Measurements from ENCODE around the gene TMEM108. TPM values are rescaled to one million over a fixed set of nuclear protein-coding genes. Genes with fewer than 3 reads are reported as not detected.

TMEM108 gene
- total RNA-seq, 1 donor from 2014 or later: 16.7 TPM

DNA sequence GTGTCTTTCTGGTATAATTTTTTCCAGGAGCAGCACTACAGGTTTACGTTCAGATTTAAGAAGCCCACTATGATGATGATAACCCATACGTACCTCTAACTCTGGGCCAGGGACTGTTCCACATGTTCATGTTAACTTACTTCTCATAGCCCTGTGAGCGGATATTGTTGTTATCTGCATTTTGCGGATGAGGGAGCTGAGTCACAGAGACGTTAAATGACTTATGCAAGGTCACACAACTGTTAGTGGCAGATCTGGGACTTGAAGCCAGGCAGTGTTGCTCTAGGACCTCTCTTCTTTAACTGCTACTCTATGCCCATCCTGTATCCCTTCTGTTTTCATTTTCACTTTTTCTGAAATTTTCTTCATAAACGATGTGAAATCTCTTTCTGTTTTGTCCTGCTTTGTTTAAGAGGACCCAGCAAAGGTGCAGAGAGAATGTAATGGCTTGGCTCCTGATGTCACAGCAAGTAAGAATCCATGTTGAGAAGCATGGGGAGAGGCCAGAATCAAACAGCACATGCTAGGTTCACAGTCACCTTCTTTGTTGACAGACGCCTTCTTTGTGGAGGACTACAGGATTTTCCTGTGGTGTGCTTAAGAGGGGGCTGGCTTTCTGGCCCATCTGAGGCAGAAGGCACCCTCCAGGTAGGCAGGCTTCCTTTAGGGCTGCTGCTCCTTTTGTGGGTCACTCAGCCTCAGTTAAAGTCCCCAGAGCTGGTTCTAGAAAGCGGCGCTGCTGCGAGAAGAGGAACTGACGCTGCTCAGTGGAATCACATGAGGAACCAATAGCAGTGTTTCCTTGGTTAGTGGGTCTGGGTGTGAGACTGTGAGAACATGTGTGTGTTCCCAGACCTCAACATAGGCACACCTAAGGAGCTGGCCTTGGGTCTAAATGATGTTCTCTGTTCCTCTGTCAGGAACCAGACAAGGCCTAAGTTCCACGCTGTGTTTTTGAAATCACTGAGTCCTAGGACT, 121.6 kb downstream of the TMEM108 start:
- no peak for DNase-seq (ENCODE audit: low read depth)

DNA sequence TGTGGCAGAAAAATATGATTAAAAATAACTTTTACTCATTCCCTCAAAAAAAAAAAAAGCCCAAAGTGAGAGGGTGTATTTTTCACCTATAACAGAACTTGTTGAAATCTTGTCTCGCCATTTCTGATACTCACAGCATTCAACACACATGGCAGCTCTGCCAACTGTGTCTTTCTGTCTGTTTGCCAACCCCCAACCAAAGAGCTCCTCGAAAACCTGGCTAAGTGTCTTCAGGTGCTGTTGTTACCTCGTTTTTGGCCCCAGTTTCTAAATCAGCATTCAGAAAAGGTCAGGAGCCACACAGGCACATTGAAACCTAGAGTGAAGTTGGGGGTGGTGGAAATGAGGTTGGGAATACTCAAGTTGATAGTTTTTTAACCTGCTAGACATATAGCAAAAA, 123.5 kb downstream of the TMEM108 start:
- no peak for DNase-seq (ENCODE audit: low read depth)

DNA sequence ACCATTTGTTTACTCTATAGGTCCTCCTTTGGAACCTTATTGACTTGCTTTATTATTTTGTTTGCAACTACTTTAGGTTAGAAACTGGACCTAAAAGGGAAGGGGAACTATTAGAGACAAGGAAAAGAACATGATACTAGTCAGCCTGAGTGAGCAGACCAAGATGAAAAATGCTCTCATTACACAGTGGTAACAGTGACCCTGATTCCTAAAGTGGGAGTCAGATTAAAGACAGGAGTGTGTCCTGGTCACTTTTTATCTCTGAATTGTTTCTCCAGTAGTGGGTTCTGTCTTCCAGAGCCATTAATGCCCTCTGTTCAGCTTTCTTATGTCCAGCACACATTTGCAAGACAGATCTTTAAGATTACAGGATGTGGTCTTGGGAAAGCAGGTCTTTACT, 124.1 kb downstream of the TMEM108 start:
- DNase-seq (ENCODE audit: low read depth): no peak

DNA sequence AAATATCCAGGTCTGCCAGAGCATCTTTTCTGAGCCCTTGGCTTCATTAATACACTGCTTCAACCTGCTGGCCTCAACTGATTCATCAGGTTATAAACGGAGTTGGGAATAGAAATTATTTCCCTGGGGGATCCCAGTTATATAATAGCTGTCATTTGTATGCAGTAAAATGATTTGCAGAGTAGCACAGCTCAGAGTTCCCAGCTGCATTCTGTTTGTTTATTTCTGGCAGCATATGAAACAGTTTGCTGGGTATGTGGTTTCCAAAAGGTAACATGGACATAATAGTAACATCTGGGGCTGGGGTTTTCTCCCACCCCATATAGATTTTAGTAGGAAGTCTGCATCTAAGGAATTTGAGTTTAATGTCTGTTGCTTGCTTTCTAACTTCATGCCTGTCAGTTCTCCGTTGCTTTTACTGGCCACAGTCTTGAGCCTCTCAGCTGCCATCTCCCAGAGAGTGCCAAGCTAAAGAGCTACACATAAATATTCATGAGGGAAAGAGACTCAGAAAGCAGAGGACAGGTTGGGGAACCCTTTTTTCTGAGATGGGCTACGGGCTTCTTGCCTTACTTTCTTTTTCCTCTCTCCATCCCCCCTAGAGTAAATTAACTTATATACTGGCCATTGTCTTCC, 124.6 kb downstream of the TMEM108 start:
- DNase-seq (ENCODE audit: low read depth): peak; percentile 7

DNA sequence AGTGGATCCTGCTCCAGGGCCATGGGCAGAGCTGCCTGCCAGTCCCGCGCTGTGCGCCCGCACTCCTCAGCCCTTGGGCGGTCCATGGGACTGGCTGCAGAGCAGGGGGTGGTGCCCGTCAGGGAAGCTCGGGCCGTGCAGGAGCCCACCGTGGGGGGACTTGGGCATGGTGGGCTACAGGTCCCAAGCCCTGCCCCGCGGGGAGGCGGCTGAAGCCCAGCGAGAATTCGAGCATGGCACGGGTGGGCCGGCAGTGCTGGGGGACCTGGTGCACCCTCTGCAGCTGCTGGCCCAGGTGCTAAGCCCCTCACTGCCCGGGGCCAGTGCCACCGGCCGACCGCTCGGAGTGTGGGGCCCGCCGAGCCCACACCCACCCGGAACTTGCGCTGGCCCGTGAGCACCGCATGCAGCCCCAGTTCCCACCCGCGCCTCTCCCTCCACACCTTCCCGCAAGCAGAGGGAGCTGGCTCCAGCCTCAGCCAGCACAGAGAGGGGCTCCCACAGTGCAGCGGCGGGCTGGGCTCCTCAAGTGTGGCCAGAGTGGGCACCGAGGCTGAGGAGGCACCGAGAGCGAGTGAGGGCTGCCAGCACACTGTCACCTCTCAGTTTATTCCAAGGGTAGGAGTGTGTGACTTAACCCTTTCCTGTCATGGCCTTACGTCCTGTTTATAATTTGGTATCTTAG, 129.3 kb downstream of the TMEM108 start:
- DNase-seq (ENCODE audit: low read depth): no peak

DNA sequence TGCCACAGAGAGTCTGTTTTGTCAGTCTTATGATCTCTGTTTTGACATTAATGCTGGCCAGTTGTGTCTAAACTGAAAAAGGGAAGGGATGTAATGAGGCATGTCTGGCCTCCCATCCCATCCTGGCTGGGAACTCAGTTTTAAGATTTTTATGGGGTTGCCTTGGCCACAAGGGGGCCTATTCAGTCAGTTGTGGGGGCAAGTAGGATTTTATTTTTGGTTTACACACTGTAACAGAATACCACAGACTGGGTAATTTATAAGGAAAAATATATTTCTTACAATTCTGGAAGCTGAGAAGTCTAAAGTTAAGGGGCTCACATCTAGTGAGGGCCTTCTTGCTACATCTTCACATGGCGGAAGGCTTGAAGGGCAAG, 129.8 kb downstream of the TMEM108 start:
- DNase-seq (ENCODE audit: low read depth): no peak

DNA sequence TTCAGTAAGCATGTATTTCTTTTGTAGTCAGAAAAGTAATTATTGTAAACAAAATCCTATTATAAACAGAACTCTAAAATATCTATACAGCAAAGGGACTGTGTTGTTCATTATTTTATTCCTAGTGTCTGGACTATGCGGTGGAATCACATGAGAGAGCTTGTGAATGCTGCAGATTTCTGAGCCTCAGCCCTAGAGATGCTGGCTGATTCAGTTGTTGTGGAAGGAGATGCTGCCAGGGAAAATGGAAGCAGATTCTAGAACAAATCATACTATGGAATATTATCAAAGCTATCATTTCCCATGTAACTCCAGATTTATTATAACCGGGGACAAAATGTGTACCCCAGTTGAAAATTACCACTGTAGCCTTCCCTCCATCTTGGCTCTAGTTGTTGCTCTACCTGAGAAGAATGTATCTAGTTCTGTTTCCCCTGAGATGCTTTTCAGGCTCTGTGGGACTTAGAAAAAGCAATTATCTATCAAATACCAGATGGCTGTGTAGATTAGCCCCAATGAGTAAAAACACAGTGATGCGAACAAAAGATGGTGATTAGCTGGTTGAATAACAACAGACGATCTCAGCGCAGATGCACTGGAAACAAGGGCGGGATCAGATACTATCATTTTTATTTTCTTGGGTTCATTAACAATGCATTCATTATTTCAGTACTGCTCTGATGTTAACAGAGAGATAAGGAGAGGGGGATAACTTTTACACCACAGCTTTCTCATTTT, 131.3 kb downstream of the TMEM108 start:
- DNase-seq (ENCODE audit: low read depth): no peak

DNA sequence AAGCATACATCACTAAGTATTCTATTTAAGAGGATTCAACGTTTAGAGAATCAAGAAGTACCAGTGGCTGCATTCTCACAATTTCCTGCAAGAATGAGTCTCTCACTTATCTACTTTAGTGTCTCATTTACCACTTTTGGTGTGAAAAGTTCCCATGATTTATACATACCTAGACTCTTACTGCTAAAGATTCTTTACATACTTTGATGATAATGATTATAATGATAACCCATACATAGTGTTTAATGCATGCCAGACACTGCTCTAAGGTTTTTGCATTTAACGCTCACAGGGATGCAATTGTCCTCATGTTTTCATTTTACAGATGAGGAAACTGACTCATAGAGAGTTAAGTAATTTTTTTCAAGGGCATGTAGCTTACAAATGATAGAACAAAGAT, 133.6 kb downstream of the TMEM108 start:
- DNase-seq (ENCODE audit: low read depth): no peak

DNA sequence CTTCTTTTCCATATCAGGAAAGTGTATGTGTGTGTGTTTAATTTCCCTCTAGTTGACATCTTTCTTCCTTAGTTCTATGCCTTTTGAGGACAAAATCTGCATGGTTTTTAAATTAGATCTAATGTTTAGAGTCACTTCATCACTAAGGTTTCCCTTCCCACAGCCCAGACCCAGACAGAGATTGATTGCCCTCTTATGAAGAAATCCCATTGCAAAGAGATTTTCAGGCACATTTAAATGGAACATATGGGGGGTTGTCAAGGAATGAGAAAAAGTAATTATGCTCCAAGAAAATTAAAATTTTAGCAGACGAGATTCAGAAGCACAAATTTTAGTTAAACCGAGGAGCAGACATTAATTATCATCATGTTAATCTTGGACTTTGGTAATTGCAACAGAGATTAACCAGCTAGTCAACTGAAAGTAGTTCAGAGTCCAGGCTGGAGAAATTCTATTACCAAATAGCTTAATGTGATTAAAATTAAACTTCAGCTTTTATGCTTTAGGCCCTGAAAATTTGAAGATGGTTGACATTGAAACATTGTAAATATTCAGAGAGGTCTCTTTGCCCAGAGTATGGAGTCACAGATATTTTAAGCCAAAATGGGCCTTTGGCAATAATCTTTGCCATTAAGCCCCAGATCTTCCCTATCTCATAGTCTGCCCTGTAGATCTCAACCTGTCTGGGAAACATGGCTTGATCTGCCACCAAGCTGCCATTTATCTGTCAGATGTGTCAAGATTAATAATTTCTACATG, 143.4 kb downstream of the TMEM108 start:
- no peak for DNase-seq (ENCODE audit: low read depth)

DNA sequence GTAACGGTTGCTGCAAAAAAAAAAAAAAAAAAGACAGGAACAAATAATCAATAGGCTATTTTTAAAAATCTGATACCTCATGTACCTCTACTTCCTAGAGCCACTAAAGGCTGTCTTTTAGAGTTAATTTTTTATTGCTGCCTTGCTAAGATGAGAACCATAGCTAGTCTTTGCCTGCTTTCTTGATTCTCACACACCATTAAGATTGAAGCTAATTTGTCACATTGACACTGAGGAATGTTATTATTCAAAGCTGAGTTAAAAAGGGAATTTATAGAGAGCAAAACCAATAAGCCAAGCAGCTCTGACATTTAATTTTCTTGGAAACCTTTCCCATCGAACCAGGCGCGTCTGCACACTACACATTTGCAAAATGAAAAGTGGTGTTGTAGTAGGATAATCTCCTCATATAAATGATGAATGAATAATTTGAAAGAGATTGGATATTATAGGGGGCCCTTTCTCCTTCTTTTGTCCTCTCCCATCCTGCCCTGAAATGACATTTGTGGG, 149.7 kb downstream of the TMEM108 start:
- DNase-seq (ENCODE audit: low read depth): no peak

DNA sequence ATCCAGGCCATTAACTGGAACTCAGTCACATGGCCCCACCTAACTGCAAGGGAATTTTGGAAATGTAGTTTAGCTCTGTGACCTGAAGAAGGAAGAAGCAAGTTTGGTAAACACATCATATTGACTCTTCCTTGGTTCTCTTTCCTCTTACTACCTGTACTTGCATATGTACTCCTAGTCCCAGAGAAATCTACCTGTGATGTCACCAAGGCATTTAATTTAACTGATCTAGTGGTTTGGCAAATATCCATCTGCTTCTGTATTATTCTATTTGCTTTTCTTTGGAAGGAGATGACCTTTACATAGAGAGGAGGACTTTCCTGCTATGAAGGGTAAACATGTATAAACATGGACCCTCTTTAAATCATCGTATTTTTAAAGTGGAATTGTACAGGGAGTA, 150.8 kb downstream of the TMEM108 start:
- DNase-seq (ENCODE audit: low read depth): no peak

DNA sequence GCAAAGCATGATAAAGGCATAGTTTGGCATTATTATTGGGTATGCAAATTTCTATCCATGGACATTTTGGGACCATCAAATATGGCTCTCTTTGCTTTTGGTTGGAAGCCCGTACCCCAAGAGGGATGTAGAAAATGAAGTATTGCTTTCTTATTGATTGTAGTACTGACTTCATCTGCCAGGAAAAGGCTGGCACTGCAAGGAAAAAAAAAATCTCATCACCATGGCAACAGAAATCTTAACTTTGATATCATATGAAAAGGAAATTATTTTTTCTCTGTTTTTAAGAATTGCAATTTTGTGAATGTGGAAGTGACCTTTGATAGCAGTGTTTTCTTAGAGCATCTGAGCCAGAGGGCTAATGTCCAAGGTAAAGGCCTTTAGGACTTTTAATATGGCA, 151.7 kb downstream of the TMEM108 start:
- DNase-seq (ENCODE audit: low read depth): no peak

DNA sequence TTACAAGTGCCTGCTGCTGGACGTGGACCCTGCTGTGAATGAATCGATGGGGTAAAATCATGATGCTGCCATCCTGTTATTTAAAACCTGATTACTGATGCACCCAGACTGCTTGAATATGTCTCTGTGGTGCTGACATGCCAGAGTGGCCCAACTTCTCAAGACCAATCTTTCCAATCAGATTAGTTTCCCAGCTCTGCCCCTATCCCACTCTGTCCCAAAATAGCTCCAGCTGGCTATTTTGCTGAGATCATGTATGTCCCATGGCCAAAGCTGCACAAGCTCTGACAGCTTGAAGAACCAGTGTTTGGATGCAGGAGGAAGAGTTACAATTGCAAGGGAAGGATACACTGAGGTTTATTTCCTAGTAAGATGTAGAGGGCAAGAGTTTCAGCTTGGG, 153.6 kb downstream of the TMEM108 start:
- peak; percentile 61 for DNase-seq (ENCODE audit: low read depth)

DNA sequence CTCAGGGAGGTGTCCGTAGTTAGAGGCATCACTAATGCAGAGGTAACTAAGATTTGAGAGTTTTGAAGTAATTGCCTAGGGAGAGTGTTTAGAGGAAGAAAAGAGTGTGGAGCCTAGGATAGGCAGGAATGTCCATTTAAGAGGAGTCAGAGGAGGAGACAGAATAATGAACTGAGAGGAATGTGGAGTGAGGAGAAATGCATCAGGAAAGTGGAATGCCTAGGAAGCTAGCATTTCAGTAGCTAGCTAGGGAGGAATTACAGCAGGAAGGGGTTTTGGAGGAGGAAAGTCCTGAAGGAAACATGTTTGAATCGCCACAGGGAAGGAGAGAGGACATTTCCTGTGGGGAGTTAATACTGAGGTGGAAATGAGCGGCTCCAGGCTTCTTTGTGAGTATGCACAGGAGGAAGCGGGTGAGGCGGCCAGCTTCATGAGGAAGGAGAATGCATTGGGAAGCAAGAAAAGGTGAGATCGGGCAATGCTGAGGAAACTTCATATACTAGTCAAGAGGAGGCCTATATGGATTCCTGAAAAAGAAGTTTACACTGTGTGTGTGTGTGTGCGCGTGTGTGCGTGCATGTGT, 154.3 kb downstream of the TMEM108 start:
- DNase-seq (ENCODE audit: low read depth): no peak

DNA sequence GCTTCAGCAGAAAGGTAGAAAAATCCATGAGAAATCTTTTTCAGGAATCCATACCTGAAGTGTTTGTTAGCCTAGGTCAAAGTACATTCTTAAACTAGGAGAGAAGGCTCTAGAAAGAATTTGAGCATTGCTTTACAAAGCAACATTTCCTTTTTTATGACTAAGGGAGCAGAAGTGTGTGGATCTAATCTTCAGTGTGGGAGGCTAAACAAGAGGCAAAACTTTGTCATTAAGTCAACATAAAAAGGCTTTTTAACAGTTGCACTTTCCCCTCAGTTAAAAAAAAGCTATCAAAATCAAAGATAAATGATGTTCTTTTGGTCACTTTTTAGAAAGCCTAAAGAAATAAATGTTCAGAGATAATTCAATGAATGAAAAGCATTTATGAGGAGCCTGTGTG, 154.8 kb downstream of the TMEM108 start:
- no peak for DNase-seq (ENCODE audit: low read depth)

DNA sequence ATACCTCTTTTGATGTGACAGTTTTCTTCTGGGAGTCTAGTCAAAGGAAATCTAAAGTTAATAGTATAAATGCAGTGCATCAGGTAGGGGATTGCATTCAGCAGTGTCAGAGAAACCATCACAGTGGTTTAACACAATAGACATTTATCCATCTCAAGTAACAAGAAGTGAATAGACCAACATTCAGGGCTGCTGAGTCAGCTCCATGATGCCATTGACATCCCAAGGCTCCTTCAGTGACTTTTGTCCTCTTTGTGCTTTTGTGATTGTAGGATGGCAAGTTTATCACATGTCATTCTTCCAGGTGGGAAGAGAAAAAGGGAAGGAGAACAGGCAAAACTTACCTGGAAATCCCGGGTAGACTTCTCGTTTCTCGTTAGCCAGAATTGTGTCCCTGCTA, 158.3 kb downstream of the TMEM108 start:
- DNase-seq (ENCODE audit: low read depth): no peak

DNA sequence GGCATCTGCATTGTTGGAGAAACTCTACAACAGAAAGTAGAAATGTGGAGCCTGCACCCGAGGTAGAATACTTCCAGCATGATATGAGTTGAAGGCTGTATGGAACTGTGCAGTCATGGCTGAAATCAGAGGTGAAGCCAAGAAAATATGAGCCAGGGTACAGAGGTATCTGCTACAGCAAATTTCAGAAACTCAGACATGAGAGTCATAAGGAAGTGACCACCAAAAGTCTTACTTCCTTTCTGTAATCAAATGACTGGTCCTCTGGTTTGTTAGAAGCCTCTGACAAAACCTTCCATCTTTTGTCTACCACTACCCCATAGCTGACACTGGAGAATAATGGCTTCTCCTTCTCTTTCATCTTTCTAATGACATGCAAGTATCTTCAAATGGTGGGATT, 159.4 kb downstream of the TMEM108 start:
- DNase-seq (ENCODE audit: low read depth): no peak

DNA sequence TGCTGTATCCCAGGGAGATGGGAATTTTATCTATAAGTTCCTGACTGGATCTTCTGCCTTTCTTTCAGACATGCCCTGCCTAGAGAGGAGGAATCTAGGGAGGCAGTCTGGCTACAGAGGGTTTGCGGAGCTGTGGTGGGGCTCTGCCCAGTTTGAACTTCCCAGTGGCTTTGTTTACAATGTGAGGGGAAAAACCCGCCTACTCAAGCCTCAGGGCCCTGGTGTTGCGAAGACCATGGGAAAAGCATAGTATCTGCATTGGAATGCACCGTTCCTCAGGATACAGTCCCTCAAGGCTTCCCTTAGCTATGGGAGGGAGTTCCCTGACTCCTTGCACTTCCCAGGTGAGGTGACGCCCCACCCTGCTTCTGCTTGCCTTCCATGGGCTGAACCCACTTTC, 168.7 kb downstream of the TMEM108 start:
- DNase-seq (ENCODE audit: low read depth): no peak

DNA sequence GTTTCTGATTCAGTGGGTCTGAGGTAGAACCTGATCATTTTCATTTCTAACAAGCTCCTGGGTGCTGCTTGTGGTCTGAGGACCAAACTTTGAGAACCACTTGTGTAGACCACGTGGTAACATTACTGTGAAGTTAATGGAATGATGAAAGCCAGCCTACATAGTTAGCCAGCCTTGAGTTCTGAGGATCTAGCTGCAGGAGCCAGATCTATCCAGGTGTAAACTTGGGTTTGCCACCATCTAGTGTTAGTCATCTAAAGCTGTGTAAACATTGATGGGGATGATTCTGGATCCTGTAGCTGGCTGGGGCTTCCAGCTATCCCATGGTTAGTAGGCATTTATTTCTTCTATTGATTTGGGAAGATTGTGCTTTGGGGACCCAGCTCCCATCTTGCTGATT, 170.0 kb downstream of the TMEM108 start:
- DNase-seq (ENCODE audit: low read depth): no peak

All from myocyte (in vitro differentiated cells).